CD4-positive, alpha-beta T cell treated with Interleukin-21 for 1 hour (primary cell): ENCODE results near the gene PCGF1.

Experiments used
- DNase-seq: peaks from one replicate; pipeline ENCODE4 v3.0.0-alpha.2; 2020

Gene PCGF1

GRCh38 chr2:74507145-74507925 lies at the start of gene PCGF1:
Gene PCGF1, minus strand, starts transcription at chr2:74507695. Its CDS starts 27 bp downstream, at chr2:74507668.
- peak; percentile 98 for DNase-seq

GRCh38 chr2:74556831-74557370 lies 49.4 kb upstream of the PCGF1 start:
- DNase-seq, result no peak

GRCh38 chr2:74556159-74556558 lies 48.7 kb upstream of the PCGF1 start:
- no peak for DNase-seq

DNA sequence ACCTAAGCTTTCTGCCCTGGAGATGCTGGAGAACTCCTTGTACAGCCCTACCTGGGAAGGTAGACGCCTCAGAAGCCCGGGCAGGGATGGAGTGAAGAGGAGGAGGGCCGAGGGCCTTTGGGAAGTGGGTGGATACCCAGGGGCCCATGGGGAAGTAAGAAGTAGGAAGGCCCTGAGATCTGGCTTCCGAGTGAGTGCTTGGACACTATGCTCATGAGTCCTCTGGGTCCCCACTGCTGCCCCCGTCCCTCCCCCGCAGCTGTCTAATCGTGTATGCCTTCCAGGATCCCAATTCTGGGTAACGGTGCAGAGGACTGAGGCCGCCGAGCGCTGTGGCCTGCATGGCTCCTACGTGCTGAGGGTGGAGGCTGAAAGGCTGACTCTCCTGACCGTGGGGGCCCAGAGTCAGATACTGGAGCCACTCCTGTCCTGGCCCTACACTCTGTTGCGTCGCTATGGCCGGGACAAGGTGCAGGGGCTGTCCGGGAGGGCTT lies 48.2 kb upstream of the PCGF1 start:
- no peak for DNase-seq

- DNase-seq, result peak; percentile 45
Measured at GRCh38 chr2:74554820-74555531, 47.5 kb upstream of the PCGF1 start.

DNA sequence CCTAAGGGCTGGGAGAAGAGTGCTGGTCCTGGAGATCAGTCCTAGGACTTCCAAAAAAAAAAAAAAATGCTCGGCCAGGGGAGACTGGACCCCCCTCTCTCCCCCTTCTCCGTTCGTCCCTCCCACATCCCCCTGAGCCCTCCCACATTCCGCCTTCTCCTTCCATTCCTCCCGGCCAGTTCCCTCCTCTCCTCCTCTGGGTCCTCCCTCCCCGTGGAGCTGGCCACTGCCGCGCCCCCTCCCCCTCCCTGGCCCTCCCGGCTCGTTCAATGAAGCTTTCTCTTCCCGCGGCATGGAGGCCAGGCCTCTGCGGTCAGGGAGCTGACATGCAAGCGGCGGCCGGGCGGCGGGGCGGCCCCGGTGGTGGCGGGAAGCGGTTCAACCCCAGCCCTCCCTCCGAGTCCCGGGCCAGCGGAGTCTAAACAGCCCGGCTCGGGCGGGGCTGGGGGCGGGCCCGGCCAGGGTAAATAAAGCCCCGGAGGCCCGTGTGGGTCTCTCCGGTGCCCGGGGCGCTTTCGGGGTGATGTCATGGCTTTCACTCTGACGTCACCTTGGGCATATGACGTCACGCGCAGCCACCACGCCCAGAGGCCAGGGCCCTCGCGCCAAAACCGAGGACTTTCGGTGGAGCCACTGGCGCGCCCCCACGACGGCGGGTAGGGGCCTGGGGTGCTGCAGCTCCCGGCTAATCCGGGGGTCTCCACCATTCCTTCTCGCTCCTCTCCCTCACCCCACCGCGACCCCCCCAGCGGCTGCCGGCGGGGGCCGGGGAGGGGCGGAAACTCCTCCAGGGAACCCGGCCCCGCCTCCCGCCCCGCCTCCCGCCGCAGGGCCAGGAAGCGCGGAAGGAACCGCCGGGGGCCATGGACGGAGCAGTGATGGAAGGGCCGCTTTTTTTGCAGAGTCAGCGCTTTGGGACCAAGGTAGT lies 46.7 kb upstream of the PCGF1 start, which contains the start of the genes DOK1 and LOXL3:
DOK1 (plus strand) TSS at position 829 of the 928 bp plus-strand sequence; CDS start at position 864, 35 bp downstream.
LOXL3 (minus strand) TSS at position 51 of the 928 bp plus-strand sequence. CDS start 1,308 bp downstream, outside the sequence.
- DNase-seq, result peak; percentile 86

DNA sequence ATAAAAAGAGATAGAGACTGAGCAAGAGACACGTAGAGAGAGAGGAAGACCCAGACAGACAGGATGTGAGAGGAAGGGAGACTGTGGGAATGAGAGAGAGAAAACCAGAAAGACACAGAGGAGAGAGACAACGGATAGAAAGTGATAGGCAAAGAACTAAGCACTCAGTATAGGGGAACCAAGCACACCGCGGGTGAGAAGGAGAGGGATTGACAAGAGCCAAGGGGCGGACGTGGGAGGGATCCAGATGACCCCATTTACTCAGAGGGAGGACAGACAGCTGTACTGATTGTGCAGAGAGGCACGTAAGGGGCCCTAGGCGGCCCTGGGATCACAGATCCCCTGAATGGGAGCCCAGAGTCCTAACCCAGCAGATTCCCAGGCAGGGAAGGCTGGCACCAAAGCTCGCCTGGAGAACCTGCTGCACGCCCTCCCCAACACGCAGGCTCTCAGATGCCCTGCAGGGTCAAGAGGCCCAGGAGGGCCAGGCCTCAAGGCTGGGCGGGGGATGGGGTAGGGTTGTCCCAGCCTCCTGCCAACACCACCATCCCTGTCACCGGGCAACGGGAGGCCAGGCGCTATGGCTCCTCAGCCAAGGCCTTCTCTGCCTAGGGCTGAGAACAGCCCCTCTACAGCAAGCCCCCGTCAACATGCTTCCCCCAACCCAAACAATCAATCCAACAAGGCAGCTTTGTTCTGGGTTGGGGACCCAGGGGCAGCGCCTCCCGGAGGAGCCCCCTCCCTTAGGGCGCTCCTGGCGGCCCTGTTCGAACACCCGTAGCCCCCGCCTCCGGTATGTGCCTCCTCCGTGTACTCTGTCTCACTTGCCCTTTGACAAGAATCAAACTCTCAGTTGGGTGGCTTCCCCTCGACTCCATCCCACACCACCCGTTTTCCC lies 45.7 kb upstream of the PCGF1 start:
- no peak for DNase-seq

DNA sequence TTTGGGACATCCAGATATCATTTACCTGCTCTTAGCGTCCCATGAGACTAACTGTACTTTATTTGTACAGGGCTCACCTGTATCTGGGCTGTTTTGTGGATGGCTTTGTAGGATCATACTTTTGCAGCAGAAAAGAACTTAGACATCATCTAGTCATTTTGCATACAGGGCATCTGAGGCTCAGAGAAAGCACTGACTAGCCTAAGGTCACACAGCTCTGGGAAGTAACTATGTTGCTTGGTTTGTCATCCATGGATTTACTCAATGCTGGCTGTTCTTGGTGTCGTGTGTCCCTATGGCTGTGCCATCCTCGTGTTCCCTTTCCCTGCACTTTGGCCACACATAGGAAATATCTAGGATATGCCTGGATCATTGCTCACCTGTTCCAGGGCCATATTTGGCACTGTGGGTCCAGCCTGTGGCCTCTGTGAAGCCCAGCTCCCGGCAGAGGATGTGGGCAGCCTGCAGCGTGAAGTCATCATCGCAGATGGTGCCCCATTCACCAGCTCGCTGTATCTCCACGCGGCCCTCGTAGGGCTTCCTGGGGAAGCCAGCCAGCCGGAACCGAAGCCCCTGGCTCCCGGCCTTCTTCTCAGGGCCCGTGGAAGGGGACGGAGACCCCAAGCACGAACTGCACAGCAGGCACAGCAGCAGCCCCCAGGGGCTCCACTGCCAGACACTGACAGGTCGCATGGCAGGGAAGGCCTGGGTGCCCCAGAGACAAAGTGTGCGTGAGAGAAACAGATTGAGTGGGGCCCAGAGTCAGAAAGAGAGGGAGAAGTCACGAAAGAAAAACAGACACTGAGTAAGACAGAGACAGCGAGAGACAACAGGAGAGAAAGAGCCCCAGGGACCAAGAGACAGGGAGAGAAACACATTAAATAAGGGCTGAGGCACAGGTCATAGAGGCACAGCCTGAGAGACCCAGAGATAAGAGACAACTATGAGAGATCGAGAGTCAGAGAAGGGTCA lies 44.7 kb upstream of the PCGF1 start:
- DNase-seq, result no peak

- DNase-seq, result no peak
Measured at GRCh38 chr2:74551530-74551929, 44.0 kb upstream of the PCGF1 start.

DNA sequence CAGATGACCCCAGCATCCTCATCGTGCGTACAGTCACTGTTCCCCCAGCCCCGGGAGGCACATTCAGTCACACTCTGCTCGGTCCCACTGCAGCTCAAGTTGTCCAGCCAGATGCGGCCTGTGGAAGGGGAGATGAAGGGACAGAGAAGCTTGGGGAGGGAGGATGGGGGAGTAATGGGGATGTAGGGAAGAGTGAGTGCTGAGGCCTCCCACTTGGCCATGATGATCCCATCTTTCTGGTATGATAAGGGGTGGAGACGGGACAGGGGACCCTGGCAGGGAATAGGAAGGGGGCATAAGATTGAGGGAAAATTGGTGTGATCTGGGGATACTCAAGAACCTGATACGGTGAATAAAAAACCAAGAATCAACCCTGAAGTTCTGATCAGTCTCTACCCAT lies 42.7 kb upstream of the PCGF1 start:
- no peak for DNase-seq

- DNase-seq, result no peak
Measured at GRCh38 chr2:74548900-74549826, 41.7 kb upstream of the PCGF1 start.

GRCh38 chr2:74548285-74548899 lies 40.9 kb upstream of the PCGF1 start:
- no peak for DNase-seq

- no peak for DNase-seq
Measured at GRCh38 chr2:74546004-74546403, 38.5 kb upstream of the PCGF1 start.

DNA sequence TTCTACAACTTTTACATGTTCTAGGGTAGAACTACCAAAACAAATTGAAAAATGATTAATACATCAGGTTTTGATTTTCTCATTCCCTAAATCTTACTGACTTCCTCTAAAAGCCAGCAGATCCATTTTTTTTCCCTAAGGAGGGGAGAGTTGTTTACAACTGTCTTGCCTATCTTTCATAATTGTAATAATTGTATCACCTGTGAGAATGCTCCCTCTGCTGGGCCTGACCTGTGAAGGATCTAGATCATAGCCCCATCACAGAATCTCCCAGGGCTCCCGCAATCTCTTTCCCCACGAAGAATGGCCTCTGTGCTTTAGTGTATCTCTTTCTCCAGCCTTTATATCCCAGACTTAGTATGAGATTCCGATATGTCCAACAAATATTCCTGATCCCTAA lies 37.1 kb upstream of the PCGF1 start:
- DNase-seq, result peak; percentile 31

DNA sequence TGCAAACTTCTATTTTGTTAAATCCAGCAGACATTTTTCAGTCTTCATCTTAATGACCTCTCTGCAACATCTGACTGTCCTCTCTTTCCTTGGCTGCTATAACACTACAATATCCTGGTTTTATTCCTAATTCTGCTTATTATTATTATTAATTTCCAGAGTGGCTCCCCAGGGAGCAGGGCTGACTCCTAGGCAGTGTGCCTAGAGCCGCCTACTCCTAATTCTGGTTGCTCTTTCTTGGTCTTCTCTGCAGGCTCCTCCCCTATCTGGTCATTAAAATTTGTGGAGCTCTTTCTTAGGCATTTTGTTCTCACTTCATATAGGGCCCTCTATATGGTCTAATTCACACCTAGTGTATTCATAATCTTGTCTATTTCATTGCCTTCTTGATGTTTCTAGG lies 35.5 kb upstream of the PCGF1 start:
- no peak for DNase-seq

- DNase-seq, result no peak
Measured at GRCh38 chr2:74540291-74540690, 32.8 kb upstream of the PCGF1 start.

- DNase-seq, result no peak
Measured at GRCh38 chr2:74538881-74539339, 31.4 kb upstream of the PCGF1 start.

- no peak for DNase-seq
Measured at GRCh38 chr2:74537140-74537539, 29.6 kb upstream of the PCGF1 start.
